Stomach (tissue), 4 donors: ENCODE results near the gene PGC.

Experiments used
- POLR2A ChIP-seq, 4 donors: fragments of 450-650 bp; IDR thresholded peaks; one replicate each; pipeline ENCODE4 v1.6.1; 2016; ENCODE audit warnings: antibody characterized with exemption in 4 of 4, control low read depth in 2 of 4, mild to moderate bottlenecking in 1 of 4, moderate library complexity in 1 of 4
- TF ChIP-seq, protein P1 (sequence below), 7 experiments: fragments of 450-650 bp in 4 of 7; fragments of 200-600 bp in 3 of 7; sonication (generic) in 3 of 7; IDR thresholded peaks; one replicate each; pipeline ENCODE4 v1.5.1; 2016 to 2019; ENCODE audit warnings: antibody characterized with exemption in 7 of 7, control low read depth in 2 of 7, mild to moderate bottlenecking in 1 of 7

DNA sequence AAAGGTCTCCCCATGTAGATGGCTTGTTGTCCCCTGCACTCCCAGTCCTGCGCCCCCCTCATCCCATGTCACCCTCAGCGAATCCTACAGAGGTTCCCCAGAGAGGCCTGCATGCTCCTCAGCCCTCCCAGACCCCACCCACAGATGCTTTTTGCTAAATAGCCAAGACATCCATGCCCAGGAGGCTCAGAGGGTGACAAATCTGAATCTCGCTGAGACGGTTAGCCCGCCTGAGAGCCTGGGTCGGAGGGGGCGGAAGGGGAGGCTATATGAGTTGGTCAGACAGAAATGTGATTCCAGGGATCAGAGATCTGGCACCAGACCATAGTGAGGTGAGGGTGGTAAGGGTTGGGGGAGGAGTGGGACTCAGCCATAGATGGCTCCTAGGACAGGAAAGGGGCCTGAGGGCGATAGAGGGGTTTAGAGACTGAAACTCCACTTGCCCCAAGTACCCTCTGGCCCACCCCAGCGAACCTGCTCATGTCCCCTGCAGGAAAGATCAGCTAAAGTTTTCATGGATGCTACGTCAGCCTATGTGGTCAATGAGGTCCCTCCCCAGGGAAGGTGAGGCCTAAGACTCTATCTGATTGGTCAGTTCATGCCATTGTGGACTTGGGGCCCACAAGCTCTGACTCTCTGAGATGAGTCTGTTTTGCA lies 45.0 kb downstream of the PGC start:
- TF ChIP-seq, protein P1, sequence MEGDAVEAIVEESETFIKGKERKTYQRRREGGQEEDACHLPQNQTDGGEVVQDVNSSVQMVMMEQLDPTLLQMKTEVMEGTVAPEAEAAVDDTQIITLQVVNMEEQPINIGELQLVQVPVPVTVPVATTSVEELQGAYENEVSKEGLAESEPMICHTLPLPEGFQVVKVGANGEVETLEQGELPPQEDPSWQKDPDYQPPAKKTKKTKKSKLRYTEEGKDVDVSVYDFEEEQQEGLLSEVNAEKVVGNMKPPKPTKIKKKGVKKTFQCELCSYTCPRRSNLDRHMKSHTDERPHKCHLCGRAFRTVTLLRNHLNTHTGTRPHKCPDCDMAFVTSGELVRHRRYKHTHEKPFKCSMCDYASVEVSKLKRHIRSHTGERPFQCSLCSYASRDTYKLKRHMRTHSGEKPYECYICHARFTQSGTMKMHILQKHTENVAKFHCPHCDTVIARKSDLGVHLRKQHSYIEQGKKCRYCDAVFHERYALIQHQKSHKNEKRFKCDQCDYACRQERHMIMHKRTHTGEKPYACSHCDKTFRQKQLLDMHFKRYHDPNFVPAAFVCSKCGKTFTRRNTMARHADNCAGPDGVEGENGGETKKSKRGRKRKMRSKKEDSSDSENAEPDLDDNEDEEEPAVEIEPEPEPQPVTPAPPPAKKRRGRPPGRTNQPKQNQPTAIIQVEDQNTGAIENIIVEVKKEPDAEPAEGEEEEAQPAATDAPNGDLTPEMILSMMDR (IDR thresholded peaks at IDR 0.05) = no peak
- no peak for TF ChIP-seq POLR2A (IDR thresholded peaks at IDR 0.05)
